OCI-LY1 (cell line): ENCODE results near the gene MLANA.

Source experiments
- H2AFZ ChIP-seq: fragments of 200-600 bp; sonication (generic), shearing (Covaris generic); 2 replicates; pipeline ENCODE4 v1.6.0; 2014; ENCODE audit warnings: antibody characterized with exemption, mild to moderate bottlenecking, low read length
- H3F3A ChIP-seq: fragments of 200-600 bp; sonication (generic), shearing (Covaris generic); 2 replicates; pipeline ENCODE4 v1.6.0; 2014; ENCODE audit warnings: mild to moderate bottlenecking, antibody characterized with exemption, low read length, moderate library complexity; ENCODE audit not compliant: insufficient read depth
- H3K27ac ChIP-seq: fragments of 200-600 bp; sonication (generic); 2 replicates; pipeline ENCODE4 v1.5.1; 2014; ENCODE audit warnings: low read length, mixed run types, mild to moderate bottlenecking, low read depth; ENCODE audit not compliant: poor library complexity, severe bottlenecking
- H3K27me3 ChIP-seq: fragments of 200-600 bp; sonication (generic); 2 replicates; pipeline ENCODE4 v1.6.0; 2014; ENCODE audit warnings: antibody characterized with exemption, mild to moderate bottlenecking, low read length, moderate library complexity; ENCODE audit not compliant: insufficient read depth
- H3K36me3 ChIP-seq: fragments of 200-600 bp; sonication (generic); 2 replicates; pipeline ENCODE4 v1.6.1; 2014; ENCODE audit warnings: mild to moderate bottlenecking, antibody characterized with exemption, low read length, moderate library complexity, mixed read lengths; ENCODE audit not compliant: insufficient read depth
- H3K4me1 ChIP-seq: fragments of 200-600 bp; sonication (generic); 2 replicates; pipeline ENCODE4 v1.5.1; 2014; ENCODE audit warnings: mild to moderate bottlenecking, low read length, moderate library complexity; ENCODE audit not compliant: insufficient read depth, severe bottlenecking
- H3K4me2 ChIP-seq: fragments of 200-600 bp; sonication (generic), shearing (Covaris generic); 2 replicates; pipeline ENCODE4 v1.6.1; 2014; ENCODE audit warnings: low read length
- H3K4me3 ChIP-seq: fragments of 200-600 bp; sonication (generic); 2 replicates; pipeline ENCODE4 v1.5.1; 2014; ENCODE audit warnings: low read length, low read depth, mild to moderate bottlenecking, mixed read lengths; ENCODE audit not compliant: poor library complexity, severe bottlenecking
- H3K79me2 ChIP-seq: fragments of 200-600 bp; shearing (Covaris generic); 2 replicates; pipeline ENCODE4 v1.6.1; 2016; ENCODE audit warnings: mixed run types, low read length, mixed read lengths; ENCODE audit not compliant: insufficient read depth
- H3K9ac ChIP-seq: fragments of 200-600 bp; sonication (generic), shearing (Covaris generic); 2 replicates; pipeline ENCODE4 v1.6.1; 2014; ENCODE audit warnings: mild to moderate bottlenecking, low read length, mixed read lengths
- H3K9me2 ChIP-seq: fragments of 200-600 bp; sonication (generic), shearing (Covaris generic); 2 replicates; pipeline ENCODE4 v1.6.1; 2014; ENCODE audit warnings: low read depth, mild to moderate bottlenecking, low read length, mixed read lengths
- H3K9me3 ChIP-seq: fragments of 200-600 bp; shearing (Covaris generic); 2 replicates; pipeline ENCODE4 v1.6.1; 2014; ENCODE audit warnings: low read length, mixed read lengths
- H4K20me1 ChIP-seq: fragments of 200-600 bp; sonication (generic), shearing (Covaris generic); 2 replicates; pipeline ENCODE4 v1.6.0; 2016; ENCODE audit warnings: mild to moderate bottlenecking, low read length; ENCODE audit not compliant: insufficient read depth
- CTCF ChIP-seq: fragments of 200-600 bp; sonication (generic), shearing (Covaris generic); IDR thresholded peaks from 2 replicates; pipeline ENCODE4 v1.5.1; 2017; ENCODE audit warnings: mild to moderate bottlenecking, antibody characterized with exemption, low read length, moderate library complexity, mixed read lengths
- EZH2 ChIP-seq: fragments of 200-600 bp; sonication (generic), shearing (Covaris generic); IDR thresholded peaks from 2 replicates; pipeline ENCODE4 v1.8.0; 2017; ENCODE audit warnings: borderline replicate concordance, mixed run types, mild to moderate bottlenecking, antibody characterized with exemption, low read length, moderate library complexity, mixed read lengths

The MLANA gene

GRCh38 chr9:5870020-5870339 is 20.7 kb upstream of the MLANA start:
- no peak overlapping the region for H3K9ac ChIP-seq
- H4K20me1 ChIP-seq: no peaks in the 10 kb centered on the region
- no peaks in the 10 kb centered on the region for H3K27me3 ChIP-seq
- TF ChIP-seq CTCF (no peak), EZH2 (no peak)
- no peaks in the 10 kb centered on the region for H3K9me3 ChIP-seq
- H3K4me2 ChIP-seq: no peak overlapping the region
- no peak overlapping the region for H3K4me3 ChIP-seq
- no peaks in the 10 kb centered on the region for H3K79me2 ChIP-seq
- H3K36me3 ChIP-seq: no peaks in the 10 kb centered on the region
- H3K9me2 ChIP-seq: no peaks in the 10 kb centered on the region
- no peak overlapping the region for H2AFZ ChIP-seq
- peaks cover 13% of the 10 kb centered on the region for H3K4me1 ChIP-seq
- H3K27ac ChIP-seq: no peak overlapping the region
- H3F3A ChIP-seq: no peaks in the 10 kb centered on the region

- H3K4me2 ChIP-seq: no peak overlapping the region
- H3K4me3 ChIP-seq: no peak overlapping the region
- no peaks in the 10 kb centered on the region for H3F3A ChIP-seq
- no peaks in the 10 kb centered on the region for H3K9me3 ChIP-seq
- H4K20me1 ChIP-seq: no peaks in the 10 kb centered on the region
- no peak overlapping the region for H3K27ac ChIP-seq
- TF ChIP-seq EZH2: no peak
- TF ChIP-seq CTCF: no peak
- no peak overlapping the region for H3K9ac ChIP-seq
- H2AFZ ChIP-seq: no peak overlapping the region
- H3K79me2 ChIP-seq: no peaks in the 10 kb centered on the region
- no peaks in the 10 kb centered on the region for H3K36me3 ChIP-seq
- no peaks in the 10 kb centered on the region for H3K9me2 ChIP-seq
- no peaks in the 10 kb centered on the region for H3K27me3 ChIP-seq
- H3K4me1 ChIP-seq: peaks cover 13% of the 10 kb centered on the region
These were observed 20.0 kb upstream of the MLANA start for GRCh38 chr9:5870691-5871090.

GRCh38 chr9:5871785-5872184 is 18.9 kb upstream of the MLANA start:
- no peaks in the 10 kb centered on the region for H3F3A ChIP-seq
- no peaks in the 10 kb centered on the region for H3K9me3 ChIP-seq
- no peaks in the 10 kb centered on the region for H3K27me3 ChIP-seq
- TF ChIP-seq EZH2 (no peak), CTCF (no peak)
- peaks cover 13% of the 10 kb centered on the region for H3K4me1 ChIP-seq
- no peak overlapping the region for H2AFZ ChIP-seq
- H4K20me1 ChIP-seq: no peaks in the 10 kb centered on the region
- H3K9ac ChIP-seq: no peak overlapping the region
- H3K79me2 ChIP-seq: no peaks in the 10 kb centered on the region
- H3K27ac ChIP-seq: no peak overlapping the region
- H3K4me3 ChIP-seq: no peak overlapping the region
- no peaks in the 10 kb centered on the region for H3K36me3 ChIP-seq
- no peaks in the 10 kb centered on the region for H3K9me2 ChIP-seq
- H3K4me2 ChIP-seq: no peak overlapping the region
